HG03280 (cell line): ENCODE measurements around the gene IL22.

ENCODE experiments used
- ATAC-seq: cut with Tn5 transposase; IDR thresholded peaks from one replicate; pipeline ENCODE4 v1.9.1; 2021; ENCODE audit warnings: mild to moderate bottlenecking, moderate library complexity; ENCODE audit not compliant: unreplicated experiment

The IL22 gene

DNA sequence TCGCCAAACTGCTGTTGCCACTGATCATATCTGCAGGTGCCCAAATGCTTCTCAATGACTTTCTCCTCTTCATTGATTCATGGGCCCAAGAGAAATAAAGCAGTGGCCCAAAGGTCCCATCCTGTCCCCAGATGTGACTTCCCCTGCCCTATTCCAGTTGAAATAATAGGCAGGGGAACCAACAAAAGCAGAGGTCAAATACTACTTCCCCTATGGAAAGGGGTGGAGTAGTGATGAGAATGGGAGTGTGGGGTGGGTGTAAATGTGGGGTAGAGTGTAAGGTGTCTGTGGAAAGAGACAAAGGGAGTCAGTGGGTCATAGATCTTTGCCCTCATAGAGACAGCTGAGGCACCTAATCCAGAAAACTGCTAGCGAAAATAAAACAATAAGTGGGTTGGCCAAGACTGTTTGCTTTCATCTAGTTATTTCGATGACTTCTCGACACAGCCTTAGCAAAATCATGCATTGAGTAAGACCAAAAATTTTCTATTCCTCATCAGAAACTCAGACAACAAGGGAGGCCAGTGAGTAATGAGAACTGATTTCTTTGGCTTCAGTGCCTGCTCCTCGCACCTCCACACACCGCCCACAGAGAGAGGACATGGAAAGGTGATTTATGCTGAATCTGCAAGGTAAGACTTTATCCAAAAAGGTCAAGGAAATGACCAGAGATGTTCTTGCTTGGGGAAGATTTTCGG lies 10.9 kb upstream of the IL22 start:
- no peak for ATAC-seq

GRCh38 chr12:68263366-68263765 lies 10.0 kb upstream of the IL22 start:
- no peak for ATAC-seq

GRCh38 chr12:68261896-68262295 lies 8.5 kb upstream of the IL22 start:
- ATAC-seq, result no peak

DNA sequence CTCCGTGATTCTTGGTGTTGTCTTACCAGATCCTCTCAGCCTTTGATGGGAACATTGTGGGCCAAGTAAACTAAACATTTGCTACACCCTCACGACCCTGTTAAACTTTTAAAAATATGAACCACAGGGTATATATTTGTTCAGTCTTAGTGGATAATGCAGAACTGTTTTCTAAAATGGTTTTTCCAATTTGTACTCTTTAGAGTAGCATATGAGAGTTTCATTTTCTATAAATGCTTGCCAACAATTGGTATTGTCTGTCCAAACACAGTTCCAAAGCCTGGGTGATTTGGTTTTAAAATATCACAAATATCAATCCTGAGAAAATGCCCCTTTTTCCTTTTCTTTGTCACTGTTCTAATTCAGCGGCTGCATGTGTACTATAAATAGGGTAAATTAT lies 6.7 kb upstream of the IL22 start:
- no peak for ATAC-seq

DNA sequence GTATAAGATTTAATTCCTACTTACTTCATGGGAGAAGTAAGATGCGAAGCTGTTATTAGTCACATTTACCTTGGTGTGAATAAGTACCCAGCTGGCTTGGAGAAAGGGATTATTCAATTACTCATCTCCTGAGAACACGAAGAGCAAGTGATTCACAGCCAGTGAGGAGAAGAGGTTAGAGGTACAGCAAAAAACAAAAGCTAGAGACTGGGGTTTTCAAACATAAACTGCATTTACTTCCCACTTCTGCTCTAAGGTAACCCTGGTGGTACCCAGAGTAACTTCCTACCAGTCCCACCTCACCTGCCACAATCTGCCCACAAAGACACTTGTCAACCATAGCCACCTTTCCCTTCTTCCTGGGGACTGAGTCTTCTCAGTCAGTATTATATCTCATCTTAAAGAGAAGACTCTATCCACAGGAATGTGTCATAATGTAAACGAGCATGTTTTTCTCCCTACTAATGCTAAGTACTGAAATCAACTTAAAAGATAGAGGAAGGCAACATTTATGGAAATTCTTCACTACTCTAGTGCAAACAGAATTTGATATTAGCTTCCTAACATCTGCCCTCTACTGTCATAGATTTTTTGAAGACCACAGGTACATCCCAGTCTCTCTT lies 6.0 kb upstream of the IL22 start:
- ATAC-seq, result no peak

- ATAC-seq, result no peak
These were observed 1.3 kb downstream of the IL22 start for GRCh38 chr12:68252077-68252476.

GRCh38 chr12:68250454-68250853 lies 3.0 kb downstream of the IL22 start:
- no peak for ATAC-seq

DNA sequence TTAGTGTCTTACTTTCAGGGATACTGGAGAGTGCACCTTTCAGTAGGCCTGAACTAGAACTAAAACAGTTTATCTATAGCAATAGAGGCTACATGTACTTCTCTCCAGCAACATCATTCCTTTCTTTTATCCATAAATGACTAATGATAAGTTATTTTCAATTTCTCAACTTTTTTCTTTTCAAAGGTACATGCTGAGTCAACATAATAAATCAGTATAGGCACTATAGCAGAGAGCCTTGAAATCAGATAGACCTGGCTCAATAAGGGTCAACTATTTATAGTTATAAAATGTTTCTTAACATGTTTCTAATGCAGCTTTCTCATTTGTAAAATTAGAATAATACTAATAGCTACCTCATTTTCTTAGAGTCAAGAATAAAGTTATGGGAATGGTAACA lies 5.6 kb downstream of the IL22 start:
- no peak for ATAC-seq

- ATAC-seq, result no peak
These were observed 7.1 kb downstream of the IL22 start for GRCh38 chr12:68246350-68246749.

- ATAC-seq, result no peak
These were observed 8.0 kb downstream of the IL22 start for GRCh38 chr12:68245180-68246021.

DNA sequence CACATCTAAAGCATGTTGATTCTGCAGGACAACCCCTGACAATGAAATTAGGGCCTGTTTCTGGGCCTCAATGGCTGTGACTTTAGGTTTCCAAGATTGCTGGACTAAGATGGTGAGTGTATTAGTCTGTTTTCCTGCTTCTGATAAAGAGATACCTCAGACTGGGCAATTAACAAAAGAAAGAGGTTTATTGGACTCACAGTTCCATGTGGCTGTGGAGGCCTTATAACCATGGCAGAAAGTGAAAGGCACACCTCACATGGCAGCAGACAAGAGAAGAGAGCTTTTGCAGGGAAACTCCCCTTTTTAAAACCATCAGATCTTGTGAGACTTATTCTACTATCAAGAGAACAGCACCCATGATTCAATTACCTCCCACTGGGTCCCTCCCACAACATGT lies 10.6 kb downstream of the IL22 start:
- no peak for ATAC-seq

- peak; percentile 94 for ATAC-seq
These were observed 12.4 kb downstream of the IL22 start for GRCh38 chr12:68240975-68241374.

DNA sequence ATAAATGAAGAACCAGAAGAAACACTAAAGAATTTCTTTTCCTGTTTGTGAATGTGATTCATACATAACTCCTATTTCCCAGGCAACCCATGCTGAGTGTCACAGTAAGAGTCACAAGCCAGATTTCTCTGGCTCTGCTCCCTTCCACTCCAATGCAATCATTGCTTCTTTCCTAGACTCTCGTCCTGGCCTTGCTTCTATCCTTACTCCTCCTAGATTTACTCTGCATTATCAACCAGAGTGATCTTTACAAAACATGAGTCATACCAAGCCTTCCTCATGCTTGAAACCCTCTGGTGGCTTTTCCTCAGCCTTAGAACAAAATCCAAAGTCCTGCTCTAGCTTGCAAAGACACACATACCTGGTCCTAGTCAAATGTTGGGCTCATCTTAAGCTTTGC lies 13.3 kb downstream of the IL22 start:
- ATAC-seq, result no peak

DNA sequence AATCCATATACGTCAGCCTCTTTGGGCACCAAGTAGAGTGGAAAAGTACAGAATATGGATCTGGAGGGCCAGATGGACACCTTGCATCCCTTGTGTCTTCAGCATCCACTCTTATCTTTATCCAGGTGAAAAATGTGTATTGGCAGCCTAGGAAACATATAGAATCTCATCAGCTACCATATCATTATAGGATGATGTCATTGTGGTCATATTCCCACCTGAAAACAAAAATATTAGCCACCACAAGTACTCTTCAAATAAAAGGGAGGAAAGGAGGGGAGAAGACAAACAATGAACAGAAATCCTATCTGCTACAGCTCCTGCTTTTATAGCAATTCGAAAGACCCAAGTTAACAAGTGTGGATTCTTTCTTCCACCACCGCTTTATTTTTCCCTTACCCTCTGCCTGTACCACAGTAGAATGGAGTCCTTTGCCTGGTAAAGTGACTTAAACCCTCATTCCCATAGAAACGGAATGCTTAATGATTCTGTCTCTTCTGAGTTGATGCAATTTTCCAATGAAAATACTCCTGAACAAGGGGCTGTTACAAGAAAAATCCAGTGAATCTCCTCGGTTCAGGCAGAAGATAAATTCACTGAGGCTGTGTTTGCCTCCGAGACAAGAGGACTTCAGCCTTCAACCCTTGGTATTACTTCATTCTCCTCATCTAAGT lies 14.0 kb downstream of the IL22 start:
- ATAC-seq, result no peak

- ATAC-seq, result no peak
These were observed 15.8 kb downstream of the IL22 start for GRCh38 chr12:68237619-68238018.

DNA sequence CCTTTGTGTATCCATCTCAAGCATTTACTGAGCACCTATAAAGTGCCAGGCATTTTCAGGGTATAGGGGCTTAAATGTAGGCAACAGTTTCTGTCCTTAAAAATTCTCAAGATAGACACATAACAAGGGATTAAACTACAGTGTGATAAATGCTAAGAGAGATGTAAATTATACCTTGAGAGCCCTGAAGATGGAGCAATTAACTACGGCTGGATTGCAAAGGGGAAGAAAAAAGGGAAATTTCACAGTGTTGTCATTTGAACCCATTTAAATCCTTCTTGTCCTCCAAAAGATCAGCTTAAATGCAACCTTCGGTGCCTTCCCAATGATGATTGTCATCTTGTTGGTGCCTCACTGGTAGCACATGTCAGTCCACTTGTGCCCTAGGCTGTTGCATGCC lies 16.3 kb downstream of the IL22 start:
- no peak for ATAC-seq

- ATAC-seq, result peak; percentile 56
These were observed 16.9 kb downstream of the IL22 start for GRCh38 chr12:68236421-68237059.

- no peak for ATAC-seq
These were observed 17.8 kb downstream of the IL22 start for GRCh38 chr12:68235576-68235975.

- no peak for ATAC-seq
These were observed 19.3 kb downstream of the IL22 start for GRCh38 chr12:68234140-68234539.

DNA sequence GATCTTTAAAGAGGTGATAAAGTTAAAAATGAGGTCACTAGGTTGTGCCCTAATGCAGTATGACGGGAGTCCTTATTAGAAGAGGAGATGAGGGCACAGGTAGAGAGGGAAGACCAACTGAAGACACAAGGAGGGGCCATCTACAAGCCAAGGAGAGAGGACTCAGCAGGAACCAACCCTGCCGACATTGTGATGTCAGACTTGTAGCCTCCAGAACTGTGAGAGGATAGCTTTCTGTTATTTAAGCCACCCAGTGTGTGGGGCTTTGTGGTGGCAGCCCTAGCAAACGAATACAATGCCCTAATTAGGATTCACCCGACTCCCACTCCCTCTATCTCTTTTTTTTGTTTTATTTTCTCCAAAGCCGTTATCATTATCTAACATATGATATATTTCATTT lies 19.9 kb downstream of the IL22 start:
- ATAC-seq, result no peak

GRCh38 chr12:68231691-68232090 lies 21.7 kb downstream of the IL22 start:
- ATAC-seq, result no peak
